H1 (cell line): ENCODE measurements around the gene C13orf42. TPM values are rescaled to one million over a fixed set of nuclear protein-coding genes. Genes with fewer than 3 reads are reported as not detected.

Experiments
- CTCF ChIA-PET: fragments of 300-600 bp; sonication (Branson Sonifier 250); formaldehyde crosslinking; loops from one replicate; lab custom pipeline; 2021; ENCODE audit not compliant: partially characterized antibody; lab: Charles Lee
- POLR2A ChIA-PET: fragments of 300-600 bp; sonication (Branson Sonifier 250); formaldehyde crosslinking; loops from one replicate; lab custom pipeline; 2021; ENCODE audit warnings: inconsistent platforms; ENCODE audit not compliant: partially characterized antibody; lab: Charles Lee
- DNase-seq, 2 experiments: peaks; one replicate each; pipeline versions ENCODE4 v3.0.0 to v3.0.0-alpha.2; 2010 to 2022; ENCODE audit warnings: low spot score in 2 of 2, low read depth in 1 of 2, mixed read lengths in 1 of 2
- FAIRE-seq: peaks from 2 replicates; lab custom pipeline; 2011; peaks lifted over from hg19 to GRCh38; lab: Jason Lieb, UNC
- H2AFZ ChIP-seq: 2 replicates; pipeline ENCODE4 v1.8.1; 2012; ENCODE audit warnings: low read length, inconsistent platforms
- H2AK5ac ChIP-seq: 2 replicates; pipeline ENCODE4 v1.6.1; 2013; ENCODE audit warnings: low read depth, low read length
- H2BK120ac ChIP-seq: replicated peaks from 2 replicates; pipeline ENCODE3; 2013; ENCODE audit warnings: low read depth, low read length, inconsistent platforms
- H2BK12ac ChIP-seq: 2 replicates; pipeline ENCODE4 v1.6.1; 2013; ENCODE audit warnings: low read depth, low read length
- H2BK15ac ChIP-seq: 2 replicates; pipeline ENCODE4 v1.6.1; 2013; ENCODE audit warnings: low read length
- H2BK20ac ChIP-seq: 2 replicates; pipeline ENCODE4 v1.6.1; 2013; ENCODE audit warnings: low read length
- H2BK5ac ChIP-seq: 2 replicates; pipeline ENCODE4 v1.6.1; 2013; ENCODE audit warnings: low read depth, low read length
- H3K14ac ChIP-seq: 2 replicates; pipeline ENCODE4 v1.6.1; 2013; ENCODE audit warnings: inconsistent platforms; ENCODE audit not compliant: insufficient read length
- H3K18ac ChIP-seq: 2 replicates; pipeline ENCODE4 v1.6.1; 2013; ENCODE audit warnings: low read length; ENCODE audit errors: extremely low read depth
- H3K23ac ChIP-seq: 2 replicates; pipeline ENCODE4 v1.6.1; 2013; ENCODE audit warnings: inconsistent platforms; ENCODE audit not compliant: insufficient read length
- H3K23me2 ChIP-seq: 2 replicates; pipeline ENCODE4 v1.6.1; 2013; ENCODE audit warnings: low read depth, low read length
- H3K27ac ChIP-seq: 2 replicates; pipeline ENCODE4 v1.6.1; 2011; ENCODE audit warnings: low read depth, low read length, inconsistent platforms
- H3K27me3 ChIP-seq, 4 experiments: replicated peaks in 1 of 4; 1 replicate in 1 of 4; 2 replicates in 3 of 4; pipeline versions ENCODE4 v1.6.1 to v1.8.1; 2011 to 2013; ENCODE audit warnings: low read length in 3 of 4, mild to moderate bottlenecking in 3 of 4, inconsistent platforms in 2 of 4, mixed read lengths in 2 of 4, moderate library complexity in 1 of 4; ENCODE audit not compliant: control insufficient read depth in 3 of 4, insufficient read depth in 3 of 4; ENCODE audit errors: extremely low read depth in 1 of 4
- H3K36me3 ChIP-seq, 4 experiments: 2 replicates each; pipeline versions ENCODE4 v1.6.1 to v1.8.1; 2011 to 2013; ENCODE audit warnings: mild to moderate bottlenecking in 4 of 4, low read length in 3 of 4, moderate library complexity in 2 of 4, control low read depth in 1 of 4, inconsistent platforms in 1 of 4; ENCODE audit not compliant: insufficient read depth in 4 of 4, control insufficient read depth in 2 of 4
- H3K4ac ChIP-seq: replicated peaks from 2 replicates; pipeline ENCODE3; 2013; ENCODE audit warnings: low read length, low read depth, mixed read lengths, inconsistent platforms; ENCODE audit not compliant: insufficient read length
- H3K4me1 ChIP-seq, 4 experiments: replicated peaks in 1 of 4; 1 replicate in 1 of 4; 2 replicates in 3 of 4; pipeline versions ENCODE4 v1.6.1 to v1.8.1; 2011 to 2013; ENCODE audit warnings: low read length in 3 of 4, inconsistent platforms in 2 of 4, mixed read lengths in 1 of 4; ENCODE audit not compliant: insufficient read depth in 4 of 4, control insufficient read depth in 3 of 4
- H3K4me2 ChIP-seq, 2 experiments: 2 replicates each; pipeline versions ENCODE4 v1.6.1 to v1.8.1; 2011 to 2013; ENCODE audit warnings: low read depth in 2 of 2, low read length in 2 of 2, control low read depth in 1 of 2, inconsistent platforms in 1 of 2, mild to moderate bottlenecking in 1 of 2; ENCODE audit not compliant: insufficient read depth in 1 of 2
- H3K4me3 ChIP-seq, 4 experiments: fragments of 200-600, 300-600 bp in 1 of 4; sonication (generic), shearing (Covaris generic), sonication (Bioruptor Twin) in 1 of 4; 2 replicates each; pipeline versions ENCODE4 v1.5.1 to v1.8.1; 2011 to 2016; ENCODE audit warnings: low read length in 4 of 4, low read depth in 3 of 4, control low read depth in 2 of 4, inconsistent platforms in 2 of 4, mild to moderate bottlenecking in 2 of 4, mixed read lengths in 1 of 4, moderate library complexity in 1 of 4; ENCODE audit not compliant: insufficient read depth in 2 of 4; ENCODE audit errors: extremely low read depth in 1 of 4
- H3K56ac ChIP-seq: replicated peaks from 2 replicates; pipeline ENCODE3; 2013; ENCODE audit warnings: low read depth, mild to moderate bottlenecking, mixed read lengths, low read length, inconsistent platforms; ENCODE audit not compliant: insufficient read length
- H3K79me1 ChIP-seq: 2 replicates; pipeline ENCODE4 v1.6.1; 2013; ENCODE audit warnings: low read depth, low read length, control low read depth
- H3K79me2 ChIP-seq, 2 experiments: 2 replicates each; pipeline versions ENCODE4 v1.6.1 to v1.8.1; 2012 to 2013; ENCODE audit warnings: low read length in 2 of 2, mild to moderate bottlenecking in 2 of 2, inconsistent platforms in 1 of 2; ENCODE audit not compliant: insufficient read depth in 2 of 2, control insufficient read depth in 1 of 2
- H3K9ac ChIP-seq, 4 experiments: replicated peaks in 1 of 4; 1 replicate in 1 of 4; 2 replicates in 3 of 4; pipeline versions ENCODE4 v1.6.1 to v1.8.1; 2011 to 2013; ENCODE audit warnings: low read depth in 3 of 4, low read length in 3 of 4, control low read depth in 2 of 4, mild to moderate bottlenecking in 2 of 4, moderate library complexity in 2 of 4, inconsistent platforms in 1 of 4; ENCODE audit errors: extremely low read depth in 1 of 4
- H3K9me3 ChIP-seq, 2 experiments: 2 replicates each; pipeline versions ENCODE4 v1.6.1 to v1.8.1; 2012 to 2013; ENCODE audit warnings: mild to moderate bottlenecking in 2 of 2, moderate library complexity in 2 of 2, control low read depth in 1 of 2, inconsistent platforms in 1 of 2, low read depth in 1 of 2, low read length in 1 of 2, mixed read lengths in 1 of 2; ENCODE audit not compliant: insufficient read depth in 2 of 2
- H4K20me1 ChIP-seq, 2 experiments: replicated peaks in 1 of 2; 2 replicates each; pipeline versions ENCODE3 to v1.8.1; 2011 to 2013; ENCODE audit warnings: inconsistent platforms in 2 of 2, low read length in 2 of 2, mild to moderate bottlenecking in 1 of 2; ENCODE audit not compliant: insufficient read depth in 2 of 2, control insufficient read depth in 1 of 2
- H4K5ac ChIP-seq: 2 replicates; pipeline ENCODE4 v1.6.1; 2013; ENCODE audit warnings: low read length, low read depth, mixed read lengths, inconsistent platforms; ENCODE audit not compliant: insufficient read length
- H4K8ac ChIP-seq: 2 replicates; pipeline ENCODE4 v1.8.0; 2013; ENCODE audit warnings: mild to moderate bottlenecking, moderate library complexity, low read length, inconsistent platforms; ENCODE audit not compliant: insufficient read depth; ENCODE audit errors: extremely low read depth
- H4K91ac ChIP-seq: replicated peaks from 2 replicates; pipeline ENCODE3; 2013; ENCODE audit warnings: low read length, mixed read lengths, inconsistent platforms; ENCODE audit not compliant: insufficient read length
- RNF2 ChIP-seq: fragments of 200-900, 300-1000 bp; sonication (generic); IDR thresholded peaks from 2 replicates; pipeline ENCODE4 v1.7.1; 2016; ENCODE audit warnings: borderline replicate concordance, low read depth, mild to moderate bottlenecking, antibody characterized with exemption, low read length; ENCODE audit not compliant: poor library complexity, severe bottlenecking; ENCODE audit errors: missing control alignments
- YY1 ChIP-seq: IDR thresholded peaks from 2 replicates; pipeline ENCODE4 v1.6.1; 2011; ENCODE audit warnings: low read depth, mild to moderate bottlenecking, low read length
- WGBS, 2 experiments: shearing (Covaris generic) in 1 of 2; methylation state at CpG; one replicate each; pipeline versions ENCODE4 v1.1.6 to v1.1.7; 2013 to 2015; ENCODE audit warnings: low lambda C conversion rate in 2 of 2, mixed read lengths in 2 of 2, inconsistent platforms in 1 of 2, low coverage in 1 of 2, missing lambda C conversion rate in 1 of 2; ENCODE audit not compliant: insufficient replicate concordance in 2 of 2, insufficient coverage in 1 of 2, insufficient read length in 1 of 2; ENCODE audit errors: extremely low coverage in 1 of 2, missing lambda C conversion rate in 1 of 2; 5-methylcytosine and 5-hydroxymethylcytosine counted together
- polyA plus RNA-seq, 7 experiments: library from polyadenylated mRNA; depleted of rRNA in 3 of 7; stranded (reverse) in 5 of 7; unstranded in 2 of 7; fragments of >200 nt in 5 of 7; fragments of 200-250 nt in 2 of 7; gene quantifications; 1 replicate in 5 of 7; 2 replicates in 1 of 7; 4 replicates in 1 of 7; pipeline versions ENCODE4 v1.2.1 to v1.2.3, GENCODE V29; 2011 to 2013; ENCODE audit warnings: missing spikeins in 2 of 7, mixed read lengths in 2 of 7
- total RNA-seq: library from RNA; stranded (reverse); fragmentation: NEBNext Ultra II Directional; extraction: Animal tissue kit (Norgen Biotek cat#: 25700); gene quantifications from 2 replicates; pipeline ENCODE4 v1.2.1, GENCODE V29; 2021

The C13orf42 gene
- total and polyA plus RNA-seq, 2 of the 8 experiments (the other 6 are each of a cell fraction or from before 2014, with no cell fraction given): 9.9 to 10.1 TPM

DNA sequence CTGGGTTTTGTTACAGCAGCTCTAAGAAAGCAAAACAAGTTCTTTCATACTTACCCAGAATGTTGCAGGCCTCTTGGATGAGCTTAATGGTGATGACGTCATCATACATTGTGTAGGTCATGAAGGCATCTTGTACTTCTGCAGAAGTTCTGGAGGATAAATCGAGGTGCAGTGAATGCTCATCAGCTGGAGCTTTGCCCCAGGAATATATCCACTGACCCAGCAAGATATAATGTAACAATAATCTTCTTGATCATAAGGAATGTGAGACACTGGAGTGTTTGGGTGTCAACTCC lies 63.0 kb downstream of the C13orf42 start:
- no peaks in the 10 kb centered on the region for H3K36me3 ChIP-seq
- no peak overlapping the region for H3K4me2 ChIP-seq
- DNase-seq (no peak), FAIRE-seq (peak; percentile 50)
- no peak overlapping the region for H3K23ac ChIP-seq
- no peak overlapping the region for H2BK20ac ChIP-seq
- H4K8ac ChIP-seq: no peak overlapping the region
- H3K18ac ChIP-seq: no peak overlapping the region
- no peak overlapping the region for H3K9ac ChIP-seq
- POLR2A ChIA-PET: interaction anchor here (0.6 kb wide), 1 partner anchor 11 kb away, joined by 3 read pairs; no protein-coding TSS in a partner anchor
- H3K14ac ChIP-seq: no peak overlapping the region
- TF ChIP-seq YY1: no peak
- no peak for TF ChIP-seq RNF2
- H3K4me3 ChIP-seq: no peak overlapping the region
- no peak overlapping the region for H3K4ac ChIP-seq
- H4K20me1 ChIP-seq: no peaks in the 10 kb centered on the region
- no peak overlapping the region for H4K5ac ChIP-seq
- no peak overlapping the region for H2AFZ ChIP-seq
- no peaks in the 10 kb centered on the region for H3K27me3 ChIP-seq
- H3K9me3 ChIP-seq: no peaks in the 10 kb centered on the region
- no peak overlapping the region for H2BK5ac ChIP-seq
- WGBS, 2 experiments: 87% methylated on average over 2 of the region's 2 CpGs; no CpG with 5 or more reads in 1 of the 2 experiments
- CTCF ChIA-PET: interaction anchor here (0.6 to 1.6 kb wide), 4 partner anchors 10 to 59 kb away, joined by 3 to 5 read pairs (median 3); no protein-coding TSS in a partner anchor
- H3K23me2 ChIP-seq: no peaks in the 10 kb centered on the region; the same call in 1 of the 2 replicates
- no peaks in the 10 kb centered on the region for H3K79me1 ChIP-seq
- H4K91ac ChIP-seq: no peak overlapping the region
- no peak overlapping the region for H2BK12ac ChIP-seq
- H2BK15ac ChIP-seq: no peak overlapping the region
- H2BK120ac ChIP-seq: no peak overlapping the region
- no peaks in the 10 kb centered on the region for H3K79me2 ChIP-seq
- H2AK5ac ChIP-seq: no peak overlapping the region
- H3K4me1 ChIP-seq: no peaks in the 10 kb centered on the region
- H3K27ac ChIP-seq: no peak overlapping the region
- no peak overlapping the region for H3K56ac ChIP-seq
